ENCODE data around the gene AGBL4. TPM values are rescaled to one million over a fixed set of nuclear protein-coding genes. Genes with fewer than 3 reads are reported as not detected.

The AGBL4 gene
- total and polyA plus RNA-seq, 2 of the 4 experiments (the other 2 are of a cell fraction) = not detected

DNA sequence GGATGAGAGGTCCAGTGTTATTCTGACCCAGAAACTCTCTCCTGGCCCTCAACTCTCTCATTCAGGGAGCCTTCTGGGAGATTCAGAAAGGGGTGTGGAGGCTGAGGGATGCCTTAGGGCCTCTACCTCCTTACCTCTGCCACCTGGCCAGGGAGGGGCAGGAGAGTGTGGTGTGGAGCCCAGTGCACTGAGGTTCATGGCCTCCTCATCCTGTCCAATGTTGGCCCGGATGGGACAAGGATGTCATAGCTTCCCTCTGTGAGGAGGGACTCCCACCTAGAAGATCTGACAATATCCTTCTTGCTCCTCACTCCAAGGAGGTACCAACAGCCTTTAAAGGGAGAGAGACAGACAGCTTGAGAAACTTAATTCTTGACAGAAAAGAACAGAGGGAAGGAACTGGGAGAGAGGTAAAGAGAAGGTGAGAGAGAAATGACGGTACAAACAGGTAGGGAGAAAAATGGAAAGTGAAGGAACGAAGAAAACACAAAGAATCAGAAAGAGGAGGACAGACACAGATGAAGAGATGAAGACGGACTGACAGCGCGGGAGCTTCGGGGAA lies 1247.8 kb downstream of the AGBL4 start:
- H3K4me1 ChIP-seq (ENCODE audit: control insufficient read depth, insufficient read depth, low read length) = no peaks in the 10 kb centered on the region
- POLR2A ChIA-PET (ENCODE audit: unreplicated experiment) = no interaction called here
- dilution Hi-C loops (cut with HindIII; ENCODE audit: low sequenced_read_pairs, unreplicated experiment) = no loop called here

More for the DNA sequence above, 1247.8 kb downstream of the AGBL4 start:
- in situ Hi-C loops (cut with MboI; ENCODE audit: low sequenced_read_pairs) (no loop called here), intact Hi-C loops (cut with micrococcal nuclease) (no loop called here)
- WGBS, 2 experiments (ENCODE audit: extremely low coverage in 2 of 2, insufficient read length in 1 of 2) = 0% methylated on average over 2 of the region's 7 CpGs; no CpG with 5 or more reads in 1 of the 2 experiments
- H3K18ac ChIP-seq (ENCODE audit: low read depth, low read length) = no peak overlapping the region
- no peaks in the 10 kb centered on the region for H4K20me1 ChIP-seq (ENCODE audit: insufficient read depth, low read length)
- no peak overlapping the region for H2AFZ ChIP-seq (replicated peaks; ENCODE audit: low read length, poor library complexity)
- no peak for DNase-seq
- no peak overlapping the region for H2AK5ac ChIP-seq (ENCODE audit: low read depth, low read length)
- no peaks in the 10 kb centered on the region for H3K79me1 ChIP-seq (ENCODE audit: low read depth in 1 of 2, low read length in 2 of 2)
- H3K9ac ChIP-seq (ENCODE audit: low read depth, low read length) = 0 out of 2 replicates have a peak overlapping the region, but pooled peaks have one; percentile 6
- CTCF ChIA-PET = interaction anchor here (0.6 kb wide), 1 partner anchor 1148 kb away, joined by 3 read pairs; no protein-coding TSS in a partner anchor
- H2AK9ac ChIP-seq (replicated peaks; ENCODE audit: low read depth, low read length, poor library complexity) = no peak overlapping the region
- no peaks in the 10 kb centered on the region for H3K9me1 ChIP-seq (ENCODE audit: insufficient read depth, low read length)
- peaks cover 3% of the 10 kb centered on the region; the same call in 1 of the 2 replicates for H3K27me3 ChIP-seq (ENCODE audit: control insufficient read depth, insufficient read depth, low read length)
- H4K5ac ChIP-seq (ENCODE audit: low read depth, low read length) = no peak overlapping the region
- H3K9me3 ChIP-seq (ENCODE audit: control insufficient read depth, insufficient read depth, low read length) = no peaks in the 10 kb centered on the region
- H3K4me3 ChIP-seq (ENCODE audit: insufficient read depth, low read depth, low read length) = peak overlapping the region; percentile 3; the same call in 1 of the 2 replicates
- no peak for ATAC-seq (ENCODE audit: low read depth)
- no peak overlapping the region for H2BK120ac ChIP-seq (ENCODE audit: low read depth, low read length)
- no TSS peak for BruUV-seq (replicated peaks)
- no peak overlapping the region for H4K91ac ChIP-seq (ENCODE audit: insufficient read depth, low read depth, low read length)
- H3K14ac ChIP-seq (replicated peaks; ENCODE audit: low read depth, low read length) = no peak overlapping the region
- H4K8ac ChIP-seq (ENCODE audit: low read depth in 2 of 2, low read length in 2 of 2) = no peak overlapping the region
- H3K4me2 ChIP-seq (ENCODE audit: low read depth, low read length) = peak overlapping the region; percentile 33; the same call in 1 of the 2 replicates
- no peak overlapping the region for H3K4ac ChIP-seq (ENCODE audit: low read depth, low read length)
- TF ChIP-seq MXI1 (IDR thresholded peaks at IDR 0.05; ENCODE audit: borderline replicate concordance, low read depth, low read length) (no peak), POLR2A (IDR thresholded peaks at IDR 0.05; ENCODE audit: low read depth, low read length) (no peak), RCOR1 (IDR thresholded peaks at IDR 0.05; ENCODE audit: insufficient replicate concordance, low read length) (no peak), NFE2L2 (IDR thresholded peaks at IDR 0.05; ENCODE audit: low read depth, low read length) (no peak), FOS (IDR thresholded peaks at IDR 0.05; ENCODE audit: low read depth, low read length) (no peak), RAD21 (IDR thresholded peaks at IDR 0.05; ENCODE audit: low read length) (no peak), RFX5 (IDR thresholded peaks at IDR 0.05; ENCODE audit: low read depth, low read length) (no peak), BHLHE40 (IDR thresholded peaks at IDR 0.05; ENCODE audit: low read depth, low read length) (no peak)
- no peak overlapping the region for H2BK15ac ChIP-seq (ENCODE audit: low read depth, low read length)
- H3K27ac ChIP-seq (ENCODE audit: insufficient read depth, low read length) = no peak overlapping the region
- H3K56ac ChIP-seq (ENCODE audit: extremely low read depth, insufficient read depth, low read length) = no peak overlapping the region
- H3K36me3 ChIP-seq (ENCODE audit: control insufficient read depth, insufficient read depth, low read length) = no peaks in the 10 kb centered on the region
- no peak overlapping the region for H3K23ac ChIP-seq (ENCODE audit: low read depth, low read length)
- no peak overlapping the region for H2BK20ac ChIP-seq (ENCODE audit: low read depth, low read length)
- H2BK5ac ChIP-seq (ENCODE audit: low read depth, low read length, poor library complexity, severe bottlenecking) = no peak overlapping the region
